ENCODE measurements around the gene HESX1.
A peak's percentile ranks its signal among the peaks of the same experiment; 100 is the strongest.

Gene HESX1

DNA sequence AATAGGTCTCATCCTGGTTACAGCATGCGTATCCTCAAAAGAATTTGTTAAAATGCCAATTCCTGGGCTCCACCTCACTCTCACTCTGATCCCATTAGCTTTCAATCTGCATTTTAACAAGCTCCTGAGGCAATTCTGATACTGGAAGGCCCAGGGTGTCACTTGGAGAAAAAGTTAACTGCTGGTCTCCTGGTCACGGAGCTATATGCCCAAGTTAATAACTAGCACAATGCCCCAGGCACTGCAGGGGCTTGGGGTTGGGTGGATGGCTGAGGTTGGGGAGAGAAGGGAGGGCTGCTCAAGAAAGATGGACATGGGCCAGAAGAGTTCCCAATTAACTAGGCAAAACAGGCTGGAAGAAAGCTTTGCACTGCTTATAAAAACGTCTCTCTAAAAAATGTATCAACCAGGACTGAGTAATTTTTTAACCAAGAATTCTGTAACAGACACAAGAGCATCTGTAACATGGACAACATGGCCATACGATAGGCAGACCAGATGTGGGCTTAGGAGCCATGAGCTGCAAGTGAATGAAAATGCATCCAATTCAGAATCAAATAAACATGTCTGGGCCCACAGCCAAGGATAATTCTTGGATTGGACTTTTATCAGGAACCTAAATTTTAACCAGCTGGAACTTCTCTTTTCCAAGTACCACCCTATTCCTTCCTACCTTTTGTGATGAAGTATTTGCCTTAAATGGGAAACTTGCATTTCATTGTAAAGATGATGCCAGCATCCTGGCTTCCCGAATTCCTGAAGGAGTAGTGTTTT lies 38.8 kb downstream of the HESX1 start:
- H3K36me3 ChIP-seq (ENCODE audit: insufficient read depth, low read length) = no peaks in the 10 kb centered on the region
- peaks cover 69% of the 10 kb centered on the region for H3K4me1 ChIP-seq (ENCODE audit: insufficient read depth, low read length)
- no peak overlapping the region; the same call in 1 of the 2 replicates for H3K9ac ChIP-seq (ENCODE audit: low read depth, low read length)
- H3K9me3 ChIP-seq (ENCODE audit: control insufficient read depth, insufficient read depth, low read length) = no peaks in the 10 kb centered on the region

DNA sequence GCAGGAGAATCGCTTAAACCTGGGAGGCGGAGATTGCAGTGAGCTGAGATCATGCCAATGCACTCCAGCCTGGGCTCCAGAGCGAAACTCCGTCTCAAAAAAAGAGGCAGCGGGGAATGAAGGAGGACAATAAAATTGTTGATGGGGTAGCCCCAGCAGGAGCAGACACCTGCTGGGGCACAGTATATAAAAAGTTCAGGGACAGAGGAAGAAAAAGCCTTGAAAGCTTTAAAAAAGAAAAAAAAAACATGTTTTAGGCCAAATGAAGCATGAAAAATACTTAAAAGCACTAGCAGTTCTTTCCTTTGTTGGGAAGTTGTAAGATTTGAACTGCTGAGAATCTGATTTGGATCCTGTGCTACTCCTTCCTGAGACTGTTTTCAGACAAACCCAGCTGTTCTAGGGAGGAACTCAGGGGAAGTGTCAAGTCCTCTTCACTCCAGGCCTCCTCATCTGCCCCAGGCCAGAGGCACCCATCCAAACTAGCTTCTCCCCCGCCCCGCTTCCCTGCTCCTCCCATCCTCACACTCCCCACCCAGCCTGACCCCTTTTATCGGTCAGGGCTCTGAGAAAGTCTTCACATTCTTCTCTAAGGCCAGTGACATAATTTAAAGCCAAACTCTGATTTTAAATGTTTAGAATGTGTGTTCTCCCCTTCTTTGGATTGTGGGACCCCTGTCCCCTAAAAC lies 39.6 kb downstream of the HESX1 start:
- Histone ChIP-seq H3K36me3 (ENCODE audit: insufficient read depth, low read length) (no peaks in the 10 kb centered on the region), H3K9ac (ENCODE audit: low read depth, low read length) (peak overlapping the region; percentile 34; the same call in 1 of the 2 replicates), H3K4me1 (ENCODE audit: insufficient read depth, low read length) (peaks cover 67% of the 10 kb centered on the region), H3K9me3 (ENCODE audit: control insufficient read depth, insufficient read depth, low read length) (no peaks in the 10 kb centered on the region)

DNA sequence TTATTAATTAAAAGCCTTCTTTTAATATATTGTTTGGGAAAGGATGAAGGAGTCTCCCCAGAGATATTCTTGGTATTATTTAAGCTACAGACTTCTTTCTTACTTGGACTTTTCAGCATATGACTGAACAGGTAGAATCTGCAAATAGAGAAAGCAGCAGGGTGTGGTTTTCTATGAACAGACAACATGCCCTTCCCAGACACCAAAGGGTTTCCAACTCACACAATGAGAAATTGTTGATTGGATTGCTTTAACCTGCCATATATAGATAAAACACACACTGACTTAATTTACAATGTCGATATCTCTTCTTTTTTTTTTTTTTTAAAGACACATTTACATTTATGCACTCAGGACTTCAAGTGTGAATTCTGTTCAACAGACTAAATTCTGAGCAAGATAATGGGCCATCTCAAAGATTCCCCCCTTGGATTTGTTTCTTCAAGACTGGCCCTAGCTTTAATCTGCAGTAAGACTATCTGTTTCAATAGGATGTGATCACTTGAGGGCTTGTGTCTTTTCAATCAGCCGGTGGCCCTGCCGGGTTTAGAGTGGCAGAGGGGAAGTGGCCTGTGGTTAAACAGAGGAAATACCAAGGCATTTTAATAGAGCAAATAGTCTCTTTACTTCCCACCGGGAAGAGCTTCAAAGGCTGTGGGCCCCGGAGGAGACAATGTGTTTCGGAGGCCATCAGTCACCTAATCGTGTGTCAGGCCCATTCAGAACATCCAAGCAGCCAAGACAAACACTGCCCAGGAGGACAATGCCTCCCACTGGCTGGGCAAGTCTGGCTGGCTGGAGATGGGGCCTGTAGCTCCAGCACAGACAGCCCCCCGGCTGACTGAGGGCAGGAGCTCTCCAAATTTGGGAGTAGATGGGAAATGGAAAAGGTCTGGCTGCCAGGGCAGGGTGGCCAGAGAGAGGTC lies 40.7 kb downstream of the HESX1 start:
- no peaks in the 10 kb centered on the region for H3K9me3 ChIP-seq (ENCODE audit: control insufficient read depth, insufficient read depth, low read length)
- H3K9ac ChIP-seq (ENCODE audit: low read depth, low read length) = no peak overlapping the region
- no peaks in the 10 kb centered on the region for H3K36me3 ChIP-seq (ENCODE audit: insufficient read depth, low read length)
- H3K4me1 ChIP-seq (ENCODE audit: insufficient read depth, low read length) = peaks cover 77% of the 10 kb centered on the region

DNA sequence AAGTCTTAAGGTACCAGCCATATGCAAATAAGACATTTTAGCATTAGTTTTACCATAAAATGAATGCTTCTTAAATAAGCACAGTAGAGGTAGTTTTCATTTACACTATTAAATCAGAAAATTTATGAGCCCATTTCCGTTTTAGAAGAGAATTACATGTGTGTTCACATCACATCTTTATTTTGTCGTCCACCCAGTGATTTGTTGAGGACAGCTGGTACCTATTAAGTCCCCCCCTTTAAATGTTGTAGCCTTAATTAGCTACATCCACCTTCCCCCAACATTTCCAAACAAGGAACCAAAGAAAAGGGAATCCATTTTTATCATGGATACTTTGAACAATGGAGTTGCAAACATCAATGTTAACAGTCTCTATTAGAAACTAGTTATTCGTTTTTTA lies 41.5 kb downstream of the HESX1 start:
- Histone ChIP-seq H3K36me3 (ENCODE audit: insufficient read depth, low read length) (no peaks in the 10 kb centered on the region), H3K9me3 (ENCODE audit: control insufficient read depth, insufficient read depth, low read length) (no peaks in the 10 kb centered on the region), H3K9ac (ENCODE audit: low read depth, low read length) (no peak overlapping the region), H3K4me1 (ENCODE audit: insufficient read depth, low read length) (peaks cover 78% of the 10 kb centered on the region)

DNA sequence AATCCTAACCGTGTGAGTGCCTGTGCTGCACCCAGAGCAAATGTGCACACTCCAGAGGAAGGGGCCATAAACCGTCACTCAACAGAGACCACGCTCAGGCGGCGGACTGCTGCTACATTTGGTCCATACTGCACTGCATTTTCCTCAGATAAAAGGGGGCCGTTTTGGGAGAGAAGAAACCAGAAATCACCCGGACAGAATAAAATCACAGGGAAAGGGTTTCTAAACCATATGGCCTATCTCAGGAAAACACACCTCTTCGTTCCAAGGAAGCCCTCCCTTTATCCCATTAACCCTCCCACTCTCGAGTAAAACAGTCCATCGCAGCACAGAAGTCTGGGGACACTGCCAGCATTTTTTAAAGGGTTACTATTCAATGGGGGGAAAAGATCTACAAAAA lies 42.2 kb downstream of the HESX1 start:
- H3K9ac ChIP-seq (ENCODE audit: low read depth, low read length) = no peak overlapping the region
- peaks cover 78% of the 10 kb centered on the region for H3K4me1 ChIP-seq (ENCODE audit: insufficient read depth, low read length)
- H3K9me3 ChIP-seq (ENCODE audit: control insufficient read depth, insufficient read depth, low read length) = no peaks in the 10 kb centered on the region
- H3K36me3 ChIP-seq (ENCODE audit: insufficient read depth, low read length) = no peaks in the 10 kb centered on the region

DNA sequence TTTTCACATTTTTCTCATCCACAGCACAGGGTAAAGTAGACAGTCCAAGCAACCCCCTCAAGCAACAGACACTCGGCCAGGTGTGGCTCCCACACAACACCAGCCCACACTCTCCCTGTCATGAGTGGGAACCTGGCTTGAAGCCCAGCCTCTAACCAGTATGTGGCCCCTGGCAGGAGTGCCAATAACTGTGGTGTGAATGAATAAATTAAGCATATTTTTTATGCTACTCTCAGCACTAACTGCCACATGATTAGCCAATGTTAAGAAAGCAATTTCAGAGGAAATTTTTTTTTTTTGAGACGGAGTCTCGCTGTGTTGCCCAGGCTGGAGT lies 44.5 kb downstream of the HESX1 start:
- H3K36me3 ChIP-seq (ENCODE audit: insufficient read depth, low read length) = peaks cover 1% of the 10 kb centered on the region; the same call in 1 of the 2 replicates
- H3K9ac ChIP-seq (ENCODE audit: low read depth, low read length) = no peak overlapping the region
- peaks cover 76% of the 10 kb centered on the region for H3K4me1 ChIP-seq (ENCODE audit: insufficient read depth, low read length)
- no peaks in the 10 kb centered on the region for H3K9me3 ChIP-seq (ENCODE audit: control insufficient read depth, insufficient read depth, low read length)

DNA sequence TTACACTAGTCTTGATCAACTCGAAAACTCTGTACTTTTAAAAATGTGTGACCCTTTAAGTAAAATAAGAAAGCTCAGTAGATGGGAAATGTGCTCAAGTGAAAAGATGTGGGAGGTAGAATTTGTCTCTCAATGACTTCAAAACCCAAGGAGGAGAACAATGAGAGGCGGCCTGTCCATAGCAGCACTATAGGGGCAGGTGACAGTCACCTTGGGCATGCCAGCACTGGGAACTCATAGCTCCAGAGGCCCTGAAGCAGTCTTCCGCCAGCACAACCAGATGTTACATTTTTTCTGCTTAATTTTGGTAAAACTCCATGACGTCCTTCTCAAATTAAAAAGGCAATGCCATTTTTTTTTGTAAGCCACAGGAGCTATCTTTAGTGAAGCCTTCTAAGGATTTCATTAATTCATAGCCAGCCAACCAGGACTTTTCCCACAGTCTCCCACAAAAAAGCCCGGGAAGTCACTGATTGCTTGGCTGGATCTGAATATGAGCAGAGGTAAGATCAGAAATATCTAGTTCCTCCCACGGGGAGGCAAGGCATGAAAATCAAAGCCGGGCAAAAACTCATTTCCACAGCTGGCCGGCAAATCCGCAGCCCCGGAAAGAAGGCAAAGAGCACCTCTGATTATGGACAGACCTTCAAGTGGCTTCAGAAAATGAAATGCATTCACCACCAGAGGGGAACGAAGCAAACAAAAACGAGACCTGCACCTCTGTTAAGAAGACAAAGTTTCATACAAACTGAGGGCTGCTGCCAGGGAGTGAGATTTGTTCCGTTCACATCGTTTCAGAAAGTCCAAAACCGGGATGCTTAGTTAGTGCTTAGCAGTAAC lies 45.1 kb downstream of the HESX1 start:
- peaks cover 71% of the 10 kb centered on the region for H3K4me1 ChIP-seq (ENCODE audit: insufficient read depth, low read length)
- H3K9ac ChIP-seq (ENCODE audit: low read depth, low read length) = no peak overlapping the region
- peaks cover 4% of the 10 kb centered on the region; the same call in 1 of the 2 replicates for H3K36me3 ChIP-seq (ENCODE audit: insufficient read depth, low read length)

DNA sequence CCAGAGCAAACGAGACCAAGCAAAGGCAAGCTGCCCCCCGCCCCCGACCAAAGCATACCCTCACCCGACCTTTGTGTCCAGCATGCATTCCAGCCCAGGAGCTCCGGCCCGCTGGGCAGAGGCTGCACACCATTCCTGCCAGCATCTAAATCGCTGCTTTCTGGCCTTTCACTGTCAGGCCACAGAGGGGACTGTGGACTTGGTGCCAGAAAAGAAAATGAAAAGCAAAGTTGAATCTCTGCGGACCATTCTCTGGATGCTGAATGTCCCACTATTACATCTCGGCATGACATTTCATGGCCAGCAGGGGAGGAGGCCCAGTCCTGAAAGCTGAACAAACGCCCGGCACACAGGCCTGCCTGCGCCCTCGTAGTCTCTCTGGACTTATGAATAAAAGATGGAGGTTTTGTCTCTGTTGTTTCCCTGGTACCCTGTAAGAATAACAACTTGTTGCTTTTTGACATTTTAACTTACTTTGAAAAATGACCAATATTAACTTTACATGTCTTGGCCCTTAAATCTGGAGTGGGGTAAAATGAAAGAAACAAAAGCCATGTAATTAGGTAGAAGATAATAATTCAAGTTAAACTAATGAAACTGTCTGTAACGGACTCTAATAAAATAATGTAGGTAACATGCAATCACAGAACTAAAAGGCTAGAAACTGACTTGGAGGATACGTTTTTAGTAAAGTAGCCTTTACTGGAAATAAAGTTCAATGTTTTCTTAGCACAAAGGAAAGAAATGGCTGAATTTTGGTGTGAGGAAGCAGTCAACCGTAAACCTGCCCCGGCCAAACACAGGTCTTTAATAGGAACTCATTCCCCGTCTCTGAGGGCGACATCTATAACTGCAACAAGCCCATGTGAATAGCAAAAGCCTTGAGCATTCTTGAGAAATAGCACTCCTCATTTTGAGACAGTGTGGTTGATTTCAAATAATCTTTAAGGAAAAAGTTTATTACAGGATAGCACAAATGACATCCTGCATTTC lies 47.3 kb downstream of the HESX1 start:
- H3K9ac ChIP-seq (ENCODE audit: low read depth, low read length) = no peak overlapping the region
- H3K9me3 ChIP-seq (ENCODE audit: control insufficient read depth, insufficient read depth, low read length) = no peaks in the 10 kb centered on the region
- peaks cover 8% of the 10 kb centered on the region; the same call in 1 of the 2 replicates for H3K36me3 ChIP-seq (ENCODE audit: insufficient read depth, low read length)
- peaks cover 51% of the 10 kb centered on the region for H3K4me1 ChIP-seq (ENCODE audit: insufficient read depth, low read length)

More for the DNA sequence above, 45.1 kb downstream of the HESX1 start:
- H3K9me3 ChIP-seq (ENCODE audit: control insufficient read depth, insufficient read depth, low read length) = no peaks in the 10 kb centered on the region

DNA sequence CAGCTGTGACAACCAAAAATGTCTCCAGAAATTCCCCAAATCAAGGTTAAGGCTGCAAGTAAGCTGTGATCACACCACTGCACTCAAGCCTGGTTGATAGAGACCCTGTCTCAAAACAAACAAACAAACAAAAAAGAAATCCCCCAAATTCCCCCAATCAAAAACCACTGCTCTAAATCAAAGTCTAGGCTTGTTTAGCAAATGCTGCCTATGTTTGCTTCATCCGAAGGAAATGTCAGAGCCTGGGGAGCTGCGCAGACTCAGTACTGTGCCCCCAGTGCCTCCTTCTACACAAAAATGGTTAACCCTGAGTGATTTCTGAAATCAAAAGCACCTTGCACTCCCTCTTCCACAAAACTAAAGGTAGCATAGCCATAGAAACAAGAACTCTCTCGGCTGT lies 48.0 kb downstream of the HESX1 start:
- peaks cover 44% of the 10 kb centered on the region for H3K4me1 ChIP-seq (ENCODE audit: insufficient read depth, low read length)
- H3K36me3 ChIP-seq (ENCODE audit: insufficient read depth, low read length) = peaks cover 8% of the 10 kb centered on the region; the same call in 1 of the 2 replicates
- H3K9me3 ChIP-seq (ENCODE audit: control insufficient read depth, insufficient read depth, low read length) = no peaks in the 10 kb centered on the region
- no peak overlapping the region for H3K9ac ChIP-seq (ENCODE audit: low read depth, low read length)

DNA sequence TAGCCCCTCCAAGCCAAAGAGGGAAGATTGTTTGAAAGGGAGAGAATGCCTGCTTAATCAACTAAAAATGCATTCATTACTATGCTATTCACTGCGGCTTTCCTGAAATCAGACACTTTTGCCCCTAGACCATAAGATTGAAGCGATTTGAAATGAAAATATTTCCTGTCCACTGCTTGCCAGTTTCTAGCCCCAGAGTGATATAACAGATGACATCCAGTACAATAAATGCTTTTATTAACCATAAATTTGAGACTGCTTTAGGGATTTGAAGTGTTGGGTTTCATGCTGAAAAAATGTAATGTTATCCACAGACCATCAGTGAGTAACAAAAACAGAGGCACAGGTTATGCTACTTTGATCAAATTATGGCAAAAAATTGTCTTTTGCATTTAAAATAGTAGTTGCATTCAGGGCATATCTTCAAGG lies 48.7 kb downstream of the HESX1 start:
- peaks cover 38% of the 10 kb centered on the region for H3K4me1 ChIP-seq (ENCODE audit: insufficient read depth, low read length)
- no peak overlapping the region for H3K9ac ChIP-seq (ENCODE audit: low read depth, low read length)
- H3K9me3 ChIP-seq (ENCODE audit: control insufficient read depth, insufficient read depth, low read length) = no peaks in the 10 kb centered on the region
- peaks cover 8% of the 10 kb centered on the region; the same call in 1 of the 2 replicates for H3K36me3 ChIP-seq (ENCODE audit: insufficient read depth, low read length)

DNA sequence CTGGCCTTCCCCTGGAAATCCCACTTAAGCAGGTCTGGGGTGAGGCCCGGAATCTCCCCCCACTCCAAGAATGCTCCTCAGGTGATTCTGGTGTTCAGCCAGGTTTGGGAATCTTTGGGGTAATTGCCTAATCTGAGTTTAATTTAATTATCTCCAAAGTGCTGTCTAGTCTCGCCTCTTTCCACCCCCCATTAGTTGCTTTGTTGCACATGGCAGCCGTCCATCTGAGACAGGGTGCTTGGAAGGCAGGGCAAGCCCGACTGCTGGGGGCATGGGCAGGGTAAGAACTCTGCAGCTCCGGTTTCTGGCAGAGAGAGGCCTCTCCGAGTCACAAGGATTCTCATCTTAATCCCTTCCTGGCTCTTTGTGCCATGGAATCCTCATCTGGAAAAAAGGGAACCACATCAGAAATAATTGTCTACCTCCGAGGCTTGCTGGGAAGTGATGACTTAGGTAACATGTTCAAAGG lies 49.6 kb downstream of the HESX1 start:
- Histone ChIP-seq H3K9ac (ENCODE audit: low read depth, low read length) (no peak overlapping the region), H3K36me3 (ENCODE audit: insufficient read depth, low read length) (peaks cover 8% of the 10 kb centered on the region; the same call in 1 of the 2 replicates), H3K4me1 (ENCODE audit: insufficient read depth, low read length) (peaks cover 36% of the 10 kb centered on the region), H3K9me3 (ENCODE audit: control insufficient read depth, insufficient read depth, low read length) (no peaks in the 10 kb centered on the region)
